KOPT-K1 (cell line): Measurements from ENCODE around the gene DHX34.
A peak's percentile ranks its signal among the peaks of the same experiment; 100 is the strongest.
"Not testable (repeated sequence)": the region's sequence is repeated elsewhere in the genome, so short reads cannot be mapped to it uniquely, and the experiment has no call there.

ENCODE experiments used
- H3K27ac ChIP-seq: fragments of 200-600 bp; sonication (generic); 2 replicates; pipeline ENCODE4 v1.5.1; 2016; ENCODE audit warnings: antibody characterized with exemption, mild to moderate bottlenecking, low read depth, low read length; ENCODE audit not compliant: poor library complexity, severe bottlenecking
- H3K36me3 ChIP-seq: fragments of 200-600 bp; sonication (generic); 2 replicates; pipeline ENCODE4 v1.5.1; 2017; ENCODE audit warnings: antibody characterized with exemption, mild to moderate bottlenecking, low read length, moderate library complexity; ENCODE audit not compliant: insufficient read depth
- H3K9me3 ChIP-seq: fragments of 200-600 bp; sonication (generic); 2 replicates; pipeline ENCODE4 v1.5.1; 2017; ENCODE audit warnings: antibody characterized with exemption, low read length, mild to moderate bottlenecking; ENCODE audit not compliant: insufficient read depth, poor library complexity, severe bottlenecking

DHX34 gene

DNA sequence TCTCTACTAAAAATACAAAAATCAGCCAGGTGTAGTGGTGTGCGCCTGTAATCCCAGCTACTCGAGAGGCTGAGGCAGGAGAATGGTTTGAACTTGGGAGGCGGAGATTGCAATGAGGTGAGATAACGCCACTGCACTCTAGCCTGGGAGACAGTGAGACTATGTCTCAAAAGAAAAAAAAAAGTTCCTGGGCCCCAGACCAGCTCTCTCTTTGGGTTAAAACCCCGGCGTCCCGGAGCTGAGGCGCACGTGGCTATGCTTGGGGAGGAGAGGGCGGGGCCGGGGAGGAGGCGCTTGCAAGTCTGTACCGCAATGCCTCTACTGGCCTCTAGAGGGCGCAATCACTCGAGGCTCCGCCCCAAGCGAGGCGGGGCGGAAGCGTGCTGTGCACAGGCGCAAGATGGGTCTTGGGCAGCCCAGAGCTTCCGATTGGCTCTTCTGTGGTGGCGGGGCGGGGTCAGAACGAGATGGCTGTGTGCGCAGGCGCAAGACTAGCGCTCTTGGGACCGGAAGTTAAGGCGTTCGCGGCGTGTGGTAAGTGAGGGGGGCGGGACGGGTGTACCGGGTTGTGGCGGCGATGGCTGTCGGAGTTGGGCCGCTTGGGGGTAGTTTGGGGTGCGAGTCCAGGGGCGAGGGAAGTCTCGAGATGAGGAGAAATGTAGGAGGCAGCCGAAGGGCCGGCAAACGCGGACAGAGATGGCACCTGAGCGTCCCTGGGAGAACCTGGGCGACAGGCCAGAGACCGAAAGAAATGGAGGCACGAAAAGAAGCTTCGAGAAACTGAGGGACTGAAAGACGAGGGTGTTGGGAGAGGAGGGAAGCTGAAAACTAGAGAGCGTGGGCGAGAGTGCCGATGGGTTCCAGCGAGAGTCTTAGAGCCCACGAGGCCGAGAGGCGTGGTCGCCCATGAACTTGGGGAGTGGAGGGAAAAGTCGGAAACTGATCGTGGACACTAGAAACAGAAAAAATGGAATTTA lies at the start of gene DHX34:
Gene DHX34 (plus strand): TSS at position 497 of the 977 bp plus-strand sequence. CDS start 3,716 bp downstream, outside the sequence.
- Histone ChIP-seq H3K36me3 (peaks cover 21% of the 10 kb centered on the region), H3K9me3 (no peaks in the 10 kb centered on the region), H3K27ac (peak within 1 kb of the TSS; percentile 80)

- not testable (repeated sequence) for H3K27ac ChIP-seq, H3K9me3 ChIP-seq, H3K36me3 ChIP-seq
These were observed 48.2 kb upstream of the DHX34 start for GRCh38 chr19:47300867-47301266.

DNA sequence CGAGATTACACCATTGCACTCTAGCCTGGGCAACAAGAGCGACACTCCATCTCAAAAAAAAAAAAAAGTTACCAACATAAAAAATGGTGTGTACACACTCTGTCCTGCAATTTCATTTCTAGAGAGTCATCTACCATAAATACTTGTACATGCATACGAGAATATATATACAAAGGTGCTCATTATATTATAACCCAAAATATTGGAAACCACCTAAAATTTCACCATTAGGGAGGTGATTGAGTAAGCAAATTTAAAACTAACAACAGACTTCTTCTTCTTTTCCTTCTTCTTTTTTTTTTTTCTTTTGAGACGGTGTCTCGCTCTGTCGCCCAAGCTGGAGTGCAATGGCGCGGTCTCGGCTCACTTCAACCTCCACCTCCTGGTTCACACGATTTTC lies 46.9 kb upstream of the DHX34 start:
- H3K9me3 ChIP-seq: no peaks in the 10 kb centered on the region
- no peaks in the 10 kb centered on the region for H3K36me3 ChIP-seq
- no peak overlapping the region for H3K27ac ChIP-seq

- Histone ChIP-seq H3K36me3 (no peaks in the 10 kb centered on the region), H3K27ac (no peak overlapping the region), H3K9me3 (no peaks in the 10 kb centered on the region)
These were observed 45.1 kb upstream of the DHX34 start for GRCh38 chr19:47303966-47304365.

DNA sequence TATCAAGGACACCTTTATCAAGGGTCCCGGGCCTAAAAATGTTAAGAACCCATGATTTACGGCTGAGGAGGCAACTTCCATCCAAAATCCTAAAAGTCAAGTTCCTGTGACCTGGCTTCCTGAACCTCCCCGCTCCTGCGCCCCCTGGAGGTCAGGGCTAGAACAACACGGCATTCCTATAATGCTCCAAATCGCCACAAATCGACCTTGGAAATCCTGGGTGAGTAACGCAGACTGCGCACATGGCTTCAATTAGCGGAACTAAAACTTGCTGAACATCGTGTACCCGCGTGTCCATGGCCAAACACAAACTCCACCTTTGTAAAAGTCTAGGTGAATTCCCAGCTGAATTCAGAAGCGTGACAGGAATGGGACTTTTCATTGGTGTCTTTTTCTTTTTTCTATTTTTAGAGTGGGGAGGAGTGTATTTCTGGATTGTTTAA lies 43.8 kb upstream of the DHX34 start:
- no peaks in the 10 kb centered on the region for H3K36me3 ChIP-seq
- H3K27ac ChIP-seq: no peak overlapping the region

GRCh38 chr19:47306303-47306702 lies 42.8 kb upstream of the DHX34 start:
- H3K27ac ChIP-seq: no peak overlapping the region
- H3K36me3 ChIP-seq: no peaks in the 10 kb centered on the region
- H3K9me3 ChIP-seq: no peaks in the 10 kb centered on the region

More for the DNA sequence above, 43.8 kb upstream of the DHX34 start:
- H3K9me3 ChIP-seq: no peaks in the 10 kb centered on the region

DNA sequence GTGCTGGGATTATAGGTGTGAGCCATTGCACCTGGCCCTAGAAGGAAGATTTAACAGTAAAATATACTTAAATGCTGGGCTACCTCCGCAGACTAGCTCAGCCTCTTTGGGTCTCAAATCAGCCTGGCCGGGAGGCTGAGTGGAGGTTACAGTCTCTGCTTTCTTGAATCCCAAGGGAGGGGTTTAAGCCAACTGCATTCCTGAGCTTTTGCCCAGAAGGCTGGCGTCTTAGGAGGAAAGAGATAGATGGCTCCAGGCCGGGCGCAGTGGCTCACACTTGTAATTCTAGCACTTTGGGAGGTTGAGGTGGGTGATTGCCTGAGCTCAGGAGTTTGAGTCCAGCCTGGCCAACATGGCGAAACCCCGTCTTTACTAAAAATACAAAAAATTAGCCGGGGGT lies 40.1 kb upstream of the DHX34 start:
- Histone ChIP-seq H3K9me3 (no peaks in the 10 kb centered on the region), H3K36me3 (no peaks in the 10 kb centered on the region)

GRCh38 chr19:47309608-47310007 lies 39.5 kb upstream of the DHX34 start, which contains the start of gene C5AR1:
Gene C5AR1, plus strand, starts transcription at chr19:47309861. Its CDS starts 35 bp downstream, at chr19:47309896.
- no peaks in the 10 kb centered on the region for H3K9me3 ChIP-seq
- no peaks in the 10 kb centered on the region for H3K36me3 ChIP-seq
- no peak within 1 kb of the TSS for H3K27ac ChIP-seq

More for the DNA sequence above, 40.1 kb upstream of the DHX34 start:
- H3K27ac ChIP-seq: no peak overlapping the region

DNA sequence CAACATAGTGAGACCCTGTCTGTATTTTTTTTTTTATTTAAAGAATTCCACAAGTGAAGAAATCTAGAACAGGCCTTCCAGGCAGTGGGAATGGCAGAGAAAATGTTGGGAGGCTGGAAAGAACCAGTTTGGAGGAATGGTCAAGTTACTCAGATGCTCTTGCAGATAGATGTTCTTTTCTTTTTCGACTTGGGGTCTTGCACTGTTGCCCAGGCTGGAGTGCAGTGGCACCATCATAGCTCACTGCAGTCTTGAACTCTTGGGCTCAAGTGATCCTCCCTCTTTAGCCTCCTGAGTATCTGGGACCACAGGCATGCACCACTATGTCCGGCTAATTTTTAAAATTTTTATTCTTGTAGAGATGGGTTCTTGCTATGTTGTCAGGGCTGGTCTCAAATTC lies 38.8 kb upstream of the DHX34 start:
- no peaks in the 10 kb centered on the region for H3K9me3 ChIP-seq
- no peaks in the 10 kb centered on the region for H3K36me3 ChIP-seq
- H3K27ac ChIP-seq: no peak overlapping the region

- H3K9me3 ChIP-seq: no peaks in the 10 kb centered on the region
- no peak overlapping the region for H3K27ac ChIP-seq
- H3K36me3 ChIP-seq: no peaks in the 10 kb centered on the region
These were observed 38.3 kb upstream of the DHX34 start for GRCh38 chr19:47310819-47311218.

DNA sequence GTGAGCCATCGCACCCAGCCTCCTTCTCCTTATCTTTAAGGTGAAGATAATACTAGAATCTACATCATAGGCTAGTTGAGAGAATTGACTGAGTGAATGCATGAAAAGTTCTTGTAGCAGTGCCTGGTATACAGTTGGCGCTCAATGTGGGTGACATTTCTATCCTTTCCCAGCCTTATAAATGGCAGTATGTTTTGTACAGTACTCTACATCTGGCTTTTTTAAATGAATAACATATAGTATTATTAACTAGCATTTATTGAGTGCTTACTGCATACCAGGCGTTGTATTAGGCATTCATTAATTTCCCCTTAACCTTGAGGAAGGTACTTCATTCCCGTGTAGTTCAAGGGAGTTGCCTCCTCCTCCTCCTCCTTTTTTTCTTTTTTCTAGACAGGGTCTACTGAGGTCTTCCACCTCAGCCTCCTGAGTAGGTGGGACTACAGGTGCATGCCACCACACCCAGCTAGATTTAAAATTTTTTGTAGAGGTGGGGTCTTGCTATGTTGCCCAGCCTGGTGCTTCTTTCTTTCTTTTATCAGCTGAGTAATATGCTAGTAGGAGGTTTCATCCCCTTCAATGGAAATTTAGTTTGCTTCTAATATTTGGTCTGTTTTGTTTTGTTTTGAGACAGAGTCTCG lies 36.6 kb upstream of the DHX34 start:
- Histone ChIP-seq H3K36me3 (no peaks in the 10 kb centered on the region), H3K27ac (no peak overlapping the region), H3K9me3 (no peaks in the 10 kb centered on the region)

- H3K27ac ChIP-seq: no peak overlapping the region
- no peaks in the 10 kb centered on the region for H3K36me3 ChIP-seq
- H3K9me3 ChIP-seq: no peaks in the 10 kb centered on the region
These were observed 35.3 kb upstream of the DHX34 start for GRCh38 chr19:47313754-47314295.

GRCh38 chr19:47315125-47315821 lies 33.8 kb upstream of the DHX34 start:
- H3K9me3 ChIP-seq: no peaks in the 10 kb centered on the region
- H3K27ac ChIP-seq: no peak overlapping the region
- H3K36me3 ChIP-seq: no peaks in the 10 kb centered on the region

DNA sequence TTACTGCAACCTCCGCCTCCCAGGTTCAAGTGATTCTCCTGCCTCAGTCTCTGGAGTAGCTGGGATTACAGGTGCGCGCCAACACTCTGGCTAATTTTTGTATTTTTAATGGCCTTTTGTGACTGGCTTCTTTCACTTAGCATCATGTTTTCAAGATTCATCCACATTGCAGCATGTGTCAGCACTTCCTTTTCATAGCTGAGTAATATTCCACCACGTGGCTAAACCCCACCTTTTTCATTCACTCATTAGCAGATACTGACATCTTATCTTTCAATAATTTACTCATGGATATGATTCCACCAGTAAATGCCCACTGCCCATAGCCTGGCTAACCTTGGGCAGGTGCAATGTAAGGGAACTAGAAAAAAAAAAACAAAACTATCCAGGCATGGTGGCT lies 32.6 kb upstream of the DHX34 start:
- H3K27ac ChIP-seq: no peak overlapping the region
- H3K36me3 ChIP-seq: no peaks in the 10 kb centered on the region
- no peaks in the 10 kb centered on the region for H3K9me3 ChIP-seq
